Fibroblast of lung (primary cell): ENCODE data around the gene RTN3. TPM values are rescaled to one million over a fixed set of nuclear protein-coding genes. Genes with fewer than 3 reads are reported as not detected.
"Not testable (repeated sequence)": the region's sequence is repeated elsewhere in the genome, so short reads cannot be mapped to it uniquely, and the experiment has no call there.

Source experiments
- DNase-seq, 2 donors: peaks; one replicate each; pipeline versions ENCODE4 v3.0.0 to v3.0.0-alpha.2; 2010; ENCODE audit warnings: low read depth in 2 of 2
- H2AFZ ChIP-seq: 2 replicates; pipeline ENCODE4 v1.5.1; 2012; ENCODE audit warnings: low read length, control low read depth, inconsistent platforms
- H3K27ac ChIP-seq: 2 replicates; pipeline ENCODE4 v1.5.1; 2011; ENCODE audit warnings: low read length, control low read depth; ENCODE audit not compliant: insufficient read depth
- H3K27me3 ChIP-seq: 2 replicates; pipeline ENCODE4 v1.5.1; 2011; ENCODE audit warnings: mild to moderate bottlenecking, low read length; ENCODE audit not compliant: control insufficient read depth, insufficient read depth
- H3K36me3 ChIP-seq: 2 replicates; pipeline ENCODE4 v1.5.1; 2011; ENCODE audit warnings: low read length; ENCODE audit not compliant: control insufficient read depth, insufficient read depth
- H3K4me1 ChIP-seq: 2 replicates; pipeline ENCODE4 v1.5.1; 2011; ENCODE audit warnings: low read length; ENCODE audit not compliant: control insufficient read depth, insufficient read depth; ENCODE audit errors: extremely low read depth
- H3K4me2 ChIP-seq: 2 replicates; pipeline ENCODE4 v1.5.1; 2011; ENCODE audit warnings: low read length, control low read depth; ENCODE audit not compliant: insufficient read depth; ENCODE audit errors: extremely low read depth
- H3K4me3 ChIP-seq, 4 experiments: fragments of 200-600 bp in 1 of 4; sonication (generic) in 1 of 4; replicated peaks in 1 of 4; 2 replicates each; pipeline ENCODE4 v1.5.1; 2011 to 2016; ENCODE audit warnings: low read length in 4 of 4, low read depth in 3 of 4, mild to moderate bottlenecking in 3 of 4, control low read depth in 2 of 4, inconsistent platforms in 1 of 4, mixed read lengths in 1 of 4; ENCODE audit not compliant: insufficient read depth in 1 of 4; ENCODE audit errors: control extremely low read depth in 1 of 4
- H3K79me2 ChIP-seq: 2 replicates; pipeline ENCODE4 v1.5.1; 2012; ENCODE audit warnings: mild to moderate bottlenecking, low read length, inconsistent platforms; ENCODE audit not compliant: control insufficient read depth, insufficient read depth
- H3K9ac ChIP-seq: 2 replicates; pipeline ENCODE4 v1.5.1; 2011; ENCODE audit warnings: mild to moderate bottlenecking, low read length, control low read depth; ENCODE audit not compliant: insufficient read depth
- H3K9me3 ChIP-seq: 2 replicates; pipeline ENCODE4 v1.5.1; 2012; ENCODE audit warnings: low read depth, low read length; ENCODE audit not compliant: control insufficient read depth, insufficient read depth
- H4K20me1 ChIP-seq: 2 replicates; pipeline ENCODE4 v1.5.1; 2011; ENCODE audit warnings: low read length; ENCODE audit not compliant: control insufficient read depth, insufficient read depth; ENCODE audit errors: extremely low read depth
- CTCF ChIP-seq, 2 donors: IDR thresholded peaks in 1 of 2; conservative IDR thresholded peaks in 1 of 2; 1 replicate in 1 of 2; 2 replicates in 1 of 2; pipeline ENCODE4 v1.5.1; 2011 to 2012; ENCODE audit warnings: low read length in 2 of 2, control low read depth in 1 of 2, inconsistent platforms in 1 of 2, low read depth in 1 of 2, mild to moderate bottlenecking in 1 of 2
- EZH2 ChIP-seq: IDR thresholded peaks from 2 replicates; pipeline ENCODE4 v1.5.1; 2012; ENCODE audit warnings: low read length, control low read depth, mild to moderate bottlenecking; ENCODE audit errors: missing control alignments
- polyA plus RNA-seq, 2 donors: library from polyadenylated mRNA; depleted of rRNA in 1 of 2; stranded (reverse) in 1 of 2; unstranded in 1 of 2; fragments of >200 nt; gene quantifications; 2 replicates each; pipeline ENCODE4 v1.2.1, GENCODE V29; 2011 to 2012; ENCODE audit warnings: missing spikeins in 1 of 2
- total RNA-seq: library from RNA; depleted of rRNA; stranded (reverse); fragments of >200 nt; gene quantifications from 2 replicates; pipeline ENCODE4 v1.2.1, GENCODE V29; 2014

The RTN3 gene
- total and polyA plus RNA-seq, 2 donors (not counting 1 experiment from before 2014, with no cell fraction given), result 93.3 to 167 TPM

- Histone ChIP-seq H3K9me3 (no peaks in the 10 kb centered on the region), H4K20me1 (no peaks in the 10 kb centered on the region), H3K27ac (no peak overlapping the region), H2AFZ (peak overlapping the region; percentile 6), H3K4me3 (peak overlapping the region; percentile 23 to 94 (median 48)), H3K9ac (peak overlapping the region; percentile 38), H3K27me3 (no peaks in the 10 kb centered on the region), H3K36me3 (peaks cover 5% of the 10 kb centered on the region), H3K79me2 (peaks cover 13% of the 10 kb centered on the region), H3K4me2 (peak overlapping the region; percentile 18), H3K4me1 (peaks cover 5% of the 10 kb centered on the region)
- TF ChIP-seq CTCF (conservative IDR thresholded peaks at IDR 0.05 in 1 of 2, IDR thresholded peaks at IDR 0.05 in 1 of 2; ENCODE audit: low read depth in 1 of 2, low read length in 2 of 2), result no peak
- no peak for TF ChIP-seq EZH2
- DNase-seq, result no peak
These were observed 88.6 kb downstream of the RTN3 start for GRCh38 chr11:63769714-63770455.

- Histone ChIP-seq H3K4me3 (no peak overlapping the region), H3K4me2 (no peak overlapping the region), H3K9ac (no peak overlapping the region), H3K4me1 (peaks cover 5% of the 10 kb centered on the region), H2AFZ (no peak overlapping the region), H3K27me3 (no peaks in the 10 kb centered on the region), H3K79me2 (peaks cover 13% of the 10 kb centered on the region), H3K36me3 (no peaks in the 10 kb centered on the region), H3K9me3 (no peaks in the 10 kb centered on the region), H4K20me1 (no peaks in the 10 kb centered on the region), H3K27ac (no peak overlapping the region)
- no peak for DNase-seq
- TF ChIP-seq CTCF (conservative IDR thresholded peaks at IDR 0.05 in 1 of 2, IDR thresholded peaks at IDR 0.05 in 1 of 2; ENCODE audit: low read depth in 1 of 2, low read length in 2 of 2) (no peak), EZH2 (no peak)
These were observed 89.5 kb downstream of the RTN3 start for GRCh38 chr11:63770763-63771162.

- H3K9ac ChIP-seq, H3K27ac ChIP-seq, H3K4me2 ChIP-seq, H3K27me3 ChIP-seq, H3K36me3 ChIP-seq, DNase-seq, H3K79me2 ChIP-seq, H2AFZ ChIP-seq, H3K4me1 ChIP-seq, H4K20me1 ChIP-seq, H3K4me3 ChIP-seq, H3K9me3 ChIP-seq: not testable (repeated sequence)
These were observed 90.5 kb downstream of the RTN3 start for GRCh38 chr11:63771741-63772318.
